LNCAP (cell line): ENCODE data around the gene SULT1A1.

Experiments used
- CTCF ChIP-seq: fragments of 450-650 bp; IDR thresholded peaks from 2 replicates; pipeline ENCODE4 v1.5.1; 2017; ENCODE audit warnings: mild to moderate bottlenecking

The SULT1A1 gene

DNA sequence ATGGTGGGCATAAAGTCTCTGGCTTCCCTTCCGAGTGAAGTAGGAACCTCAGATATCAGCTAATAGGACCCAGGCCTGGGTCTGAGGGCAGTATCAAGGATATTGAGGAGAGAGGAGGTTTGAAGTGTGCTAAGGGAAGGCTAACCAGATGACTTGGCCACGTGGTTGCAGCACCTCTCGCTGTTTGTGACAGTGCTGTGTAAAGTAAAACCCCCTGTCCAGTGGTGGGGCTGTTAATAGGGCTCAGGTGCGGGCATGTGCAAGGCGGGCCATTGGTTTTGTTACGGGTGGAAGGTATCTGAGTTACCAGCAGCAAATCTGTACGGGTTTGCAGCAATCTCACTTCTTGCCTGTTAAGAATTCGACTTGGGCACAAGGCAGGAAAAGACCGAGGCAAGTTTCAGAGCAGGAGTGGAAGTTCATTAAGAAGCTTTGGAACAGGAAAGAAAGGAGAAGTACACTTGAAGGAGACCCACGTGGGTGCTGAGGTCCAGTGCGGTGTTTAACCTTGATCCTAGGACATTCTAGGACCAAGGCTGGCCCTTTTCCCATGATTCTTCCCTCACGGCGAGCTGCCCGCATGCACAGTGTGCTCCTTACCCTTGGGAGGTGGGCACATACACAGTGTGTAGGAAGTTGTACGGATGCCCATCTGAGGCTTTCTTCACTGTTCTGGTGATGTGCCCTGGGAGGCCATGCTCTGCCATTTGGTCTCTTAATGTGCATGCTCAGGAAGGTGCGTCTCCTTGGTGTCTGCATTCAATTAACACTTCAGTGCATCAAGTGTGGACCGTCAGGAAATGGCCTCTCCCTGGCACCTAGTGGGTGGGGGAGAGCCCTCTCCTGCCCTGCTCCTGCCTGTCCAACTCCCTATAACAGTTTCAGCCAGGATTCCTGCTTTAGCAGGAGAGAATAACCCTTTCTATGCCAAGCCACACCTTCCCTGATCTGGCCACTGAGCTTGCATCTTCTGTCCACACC lies 35.8 kb downstream of the SULT1A1 start:
- TF ChIP-seq CTCF, result no peak

DNA sequence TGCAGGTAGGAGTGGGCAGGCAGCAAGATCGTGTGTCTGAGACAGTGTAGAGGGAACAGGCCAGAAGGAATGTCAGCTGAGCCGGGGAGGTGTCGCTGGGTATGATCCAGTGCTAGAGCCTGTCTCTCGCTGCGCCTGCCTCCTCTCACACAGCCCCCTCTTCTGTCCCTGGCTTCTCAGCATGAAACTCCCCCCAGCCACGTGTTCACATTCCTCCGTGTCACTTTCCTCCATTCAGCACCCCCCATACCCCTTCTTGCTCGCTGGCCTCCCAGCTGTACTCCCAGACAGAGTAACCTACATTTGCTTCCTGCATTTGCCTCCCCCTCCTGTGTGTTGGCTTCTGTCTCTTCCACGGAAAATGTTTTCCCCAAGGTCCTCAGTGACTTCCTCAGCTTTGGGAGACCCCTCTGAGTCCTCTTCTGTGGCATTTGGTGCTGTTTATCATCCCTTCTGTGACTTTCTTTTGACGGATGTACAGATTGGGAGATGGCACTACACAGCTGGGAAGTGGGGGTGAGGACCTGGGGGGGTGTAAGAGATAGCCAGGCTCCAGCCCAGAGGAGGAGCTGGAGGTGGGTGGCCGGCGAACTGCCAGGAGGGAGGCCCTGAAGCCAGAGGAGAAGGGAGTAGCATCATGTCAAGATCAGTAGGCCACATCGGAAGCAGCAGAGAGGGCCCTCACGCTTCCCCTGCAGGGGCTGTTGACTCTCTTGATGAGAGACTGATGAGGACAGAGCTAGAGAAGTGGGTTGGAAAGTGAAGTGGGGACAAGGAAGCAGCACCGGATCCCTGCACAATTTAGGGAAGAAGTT lies 36.9 kb downstream of the SULT1A1 start:
- no peak for TF ChIP-seq CTCF

GRCh38 chr16:28569968-28570752 lies 39.7 kb downstream of the SULT1A1 start:
- no peak for TF ChIP-seq CTCF

DNA sequence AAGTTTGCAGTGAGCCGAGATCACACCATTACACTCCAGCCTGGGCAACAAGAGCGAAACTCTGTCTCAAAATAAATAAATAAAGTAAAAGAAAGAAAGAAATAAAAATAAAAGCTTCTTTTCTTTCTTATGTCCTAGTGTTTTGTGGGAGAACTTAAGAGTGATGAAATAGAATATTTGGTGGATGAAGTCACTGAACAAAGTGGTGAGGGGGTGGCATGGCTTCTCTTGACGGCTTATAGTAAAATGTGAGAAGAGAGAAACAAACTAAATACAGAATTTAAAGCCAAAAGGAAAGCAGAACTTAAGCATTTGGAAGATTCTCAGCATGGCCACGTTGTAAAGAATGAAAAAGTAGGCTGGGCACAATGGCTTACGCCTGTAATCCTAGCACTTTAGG lies 40.8 kb downstream of the SULT1A1 start:
- TF ChIP-seq CTCF, result no peak

GRCh38 chr16:28567292-28567691 lies 42.6 kb downstream of the SULT1A1 start:
- no peak for TF ChIP-seq CTCF

DNA sequence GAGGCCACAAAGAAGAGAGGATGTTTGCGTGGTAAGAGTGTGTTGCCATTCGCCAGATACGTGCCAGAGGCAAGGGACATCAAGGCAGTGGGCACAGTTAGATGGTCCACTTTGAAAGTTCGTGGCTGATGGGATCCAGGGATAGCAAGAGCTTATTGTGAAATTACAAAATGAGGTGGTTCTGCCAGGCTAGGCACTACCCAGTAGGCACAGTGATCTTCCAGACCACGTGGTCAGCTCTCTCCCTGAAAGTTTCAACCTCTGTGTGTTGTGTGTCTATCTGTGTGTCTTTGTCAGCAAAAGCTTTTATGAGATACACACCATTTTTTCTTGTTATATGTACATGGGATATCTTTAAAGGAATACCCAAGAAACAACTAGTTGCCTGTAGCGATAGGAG lies 46.6 kb downstream of the SULT1A1 start:
- TF ChIP-seq CTCF, result no peak

DNA sequence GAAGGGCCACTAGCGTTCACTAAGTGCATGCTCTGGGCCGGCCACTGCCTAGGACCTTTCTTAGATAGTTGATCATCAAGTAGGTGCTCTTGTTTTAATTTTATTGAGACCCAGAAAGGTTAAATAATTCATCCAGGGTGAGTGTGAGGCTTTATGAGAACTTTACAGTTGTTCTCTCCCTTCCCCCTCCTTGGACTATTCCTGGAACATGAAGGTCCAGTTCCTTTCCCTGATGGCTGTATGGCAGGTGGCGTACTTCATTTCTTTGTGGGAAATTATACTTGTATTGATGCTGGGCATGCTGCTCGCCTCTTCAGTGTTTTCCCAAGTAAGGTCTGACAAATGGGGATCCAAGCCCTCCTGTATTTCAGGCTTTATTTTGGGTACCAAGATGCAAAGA lies 47.6 kb downstream of the SULT1A1 start:
- no peak for TF ChIP-seq CTCF
